Gastrocnemius medialis (tissue), 4 donors: ENCODE data around the gene SLC22A1. TPM values are rescaled to one million over a fixed set of nuclear protein-coding genes. Genes with fewer than 3 reads are reported as not detected.

Experiments
- ATAC-seq, 2 donors: fragments of 150-250 bp; one replicate each; pipeline ENCODE4 v1.9.1; 2016
- DNase-seq, 2 donors: peaks; one replicate each; pipeline ENCODE4 v3.0.0-alpha.2; 2019
- H3K27ac ChIP-seq, 4 donors: fragments of 200-600 bp; sonication (generic); 1 replicate in 1 of 4; 2 replicates in 3 of 4; pipeline ENCODE4 v1.5.1; 2016 to 2018; ENCODE audit warnings: mild to moderate bottlenecking in 2 of 4, moderate library complexity in 1 of 4
- H3K27me3 ChIP-seq, 3 donors: fragments of 200-600 bp; sonication (generic) in 2 of 3; 1 replicate in 1 of 3; 2 replicates in 2 of 3; pipeline versions ENCODE4 v1.5.1 to v1.6.0; 2016 to 2019; ENCODE audit warnings: mild to moderate bottlenecking in 1 of 3, moderate library complexity in 1 of 3
- H3K36me3 ChIP-seq, 2 donors: fragments of 200-600 bp; sonication (generic) in 1 of 2; one replicate each; pipeline ENCODE4 v1.5.1; 2017 to 2018
- H3K4me1 ChIP-seq, 2 donors: fragments of 200-600 bp; sonication (generic) in 1 of 2; one replicate each; pipeline ENCODE4 v1.5.1; 2016 to 2017; ENCODE audit warnings: mild to moderate bottlenecking in 2 of 2
- H3K4me3 ChIP-seq, 4 donors: fragments of 200-600 bp; sonication (generic) in 3 of 4; 1 replicate in 1 of 4; 2 replicates in 3 of 4; pipeline ENCODE4 v1.5.1; 2016 to 2019; ENCODE audit warnings: mild to moderate bottlenecking in 2 of 4
- H3K9me3 ChIP-seq, 3 donors: fragments of 200-600 bp; sonication (generic) in 2 of 3; 1 replicate in 1 of 3; 2 replicates in 2 of 3; pipeline ENCODE4 v1.5.1; 2016 to 2019
- CTCF ChIP-seq, 5 experiments: fragments of 450-650 bp in 3 of 5; fragments of 200-600 bp in 2 of 5; sonication (generic) in 2 of 5; IDR thresholded peaks in 4 of 5; conservative IDR thresholded peaks in 1 of 5; 1 replicate in 4 of 5; 2 replicates in 1 of 5; pipeline ENCODE4 v1.5.1; 2016 to 2019; ENCODE audit warnings: antibody characterized with exemption in 5 of 5, mild to moderate bottlenecking in 3 of 5, moderate library complexity in 3 of 5
- POLR2A ChIP-seq, 2 donors: fragments of 450-650 bp; IDR thresholded peaks; one replicate each; pipeline ENCODE4 v1.6.1; 2017; ENCODE audit warnings: antibody characterized with exemption in 2 of 2, mild to moderate bottlenecking in 2 of 2, moderate library complexity in 2 of 2
- in situ Hi-C, 4 donors: fragments of 200-750 bp; cut with MboI; loops; one replicate each; pipeline versions ENCODE4 v1.15.0 to v1.8.0; 2017; ENCODE audit warnings: low sequenced_read_pairs in 4 of 4
- intact Hi-C: fragments of 100-400 bp; cut with DNase I; formaldehyde crosslinking; loops from one replicate; pipeline ENCODE4 v1.15.1; 2023; ENCODE audit warnings: low total_unique reads
- total RNA-seq, 4 donors: library from RNA; depleted of rRNA; stranded (reverse); fragments of >200 nt; gene quantifications; one replicate each; pipeline versions ENCODE4 v1.1.0 to v1.2.3, GENCODE V29; 2016

Gene SLC22A1
- total RNA-seq, 4 donors from 2014 or later = 0.78 to 1.4 (median 1.1) TPM

DNA sequence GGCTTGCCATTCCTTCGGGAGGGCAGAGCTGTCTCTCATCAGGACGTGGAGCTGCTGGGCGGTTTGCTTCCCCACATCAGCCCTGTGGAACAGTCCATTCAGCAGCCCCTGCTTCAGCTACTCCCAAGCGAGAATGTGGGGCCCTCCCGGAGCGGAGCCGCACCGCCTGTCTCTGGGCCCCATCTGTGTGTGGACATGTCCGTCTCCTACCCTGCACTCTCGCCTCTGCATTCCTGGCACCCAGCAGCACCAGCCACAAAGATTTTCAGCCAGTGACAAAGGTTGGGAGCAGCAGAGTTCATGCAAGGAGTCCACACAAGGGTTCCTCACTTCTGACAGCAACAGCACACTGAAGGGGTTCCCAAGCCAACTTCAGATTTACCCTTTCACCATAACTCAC is 29.0 kb upstream of the SLC22A1 start:
- no peak for ATAC-seq
- Histone ChIP-seq H3K4me1 (no peaks in the 10 kb centered on the region), H3K27me3 (no peaks in the 10 kb centered on the region), H3K27ac (no peak overlapping the region), H3K4me3 (no peak overlapping the region), H3K36me3 (peaks cover 0 to 82% of the 10 kb centered on the region in 2 donors), H3K9me3 (no peaks in the 10 kb centered on the region)
- in situ Hi-C loops (loop anchor here in 1 of 4 donors (25.0 kb wide), 1 partner anchor 230 kb away; no protein-coding TSS in a partner anchor), intact Hi-C loops (no loop called here)
- DNase-seq = no peak
- TF ChIP-seq POLR2A (IDR thresholded peaks at IDR 0.05) (no peak), CTCF (IDR thresholded peaks at IDR 0.05 in 4 of 5, conservative IDR thresholded peaks at IDR 0.05 in 1 of 5) (no peak)

GRCh38 chr6:160093061-160093460 is 28.6 kb upstream of the SLC22A1 start:
- no peak overlapping the region for H3K4me3 ChIP-seq
- in situ Hi-C loops (loop anchor here in 1 of 4 donors (25.0 kb wide), 1 partner anchor 231 kb away; no protein-coding TSS in a partner anchor), intact Hi-C loops (no loop called here)
- no peak overlapping the region for H3K27ac ChIP-seq
- peaks cover 0 to 87% of the 10 kb centered on the region in 2 donors for H3K36me3 ChIP-seq
- H3K27me3 ChIP-seq = no peaks in the 10 kb centered on the region
- TF ChIP-seq CTCF (IDR thresholded peaks at IDR 0.05 in 4 of 5, conservative IDR thresholded peaks at IDR 0.05 in 1 of 5) (no peak), POLR2A (IDR thresholded peaks at IDR 0.05) (no peak)
- no peak for ATAC-seq
- DNase-seq = no peak
- H3K9me3 ChIP-seq = no peaks in the 10 kb centered on the region
- H3K4me1 ChIP-seq = no peaks in the 10 kb centered on the region

GRCh38 chr6:160093946-160094345 is 27.7 kb upstream of the SLC22A1 start:
- in situ Hi-C loops (loop anchor here in 1 of 4 donors (25.0 kb wide), 1 partner anchor 232 kb away; no protein-coding TSS in a partner anchor), intact Hi-C loops (no loop called here)
- H3K36me3 ChIP-seq = peaks cover 0 to 92% of the 10 kb centered on the region in 2 donors
- no peak overlapping the region for H3K4me3 ChIP-seq
- no peak for DNase-seq
- H3K27ac ChIP-seq = no peak overlapping the region
- no peaks in the 10 kb centered on the region for H3K4me1 ChIP-seq
- no peaks in the 10 kb centered on the region for H3K9me3 ChIP-seq
- TF ChIP-seq POLR2A (IDR thresholded peaks at IDR 0.05) (no peak), CTCF (IDR thresholded peaks at IDR 0.05 in 4 of 5, conservative IDR thresholded peaks at IDR 0.05 in 1 of 5) (no peak)
- H3K27me3 ChIP-seq = no peaks in the 10 kb centered on the region
- ATAC-seq = peak in 1 of 2 donors; percentile 19

GRCh38 chr6:160095146-160095845 is 26.3 kb upstream of the SLC22A1 start:
- Histone ChIP-seq H3K27ac (no peak overlapping the region), H3K27me3 (no peaks in the 10 kb centered on the region), H3K9me3 (no peaks in the 10 kb centered on the region), H3K4me1 (no peaks in the 10 kb centered on the region), H3K36me3 (peaks cover 0 to 92% of the 10 kb centered on the region in 2 donors), H3K4me3 (no peak overlapping the region)
- ATAC-seq = no peak
- no peak for DNase-seq
- no peak for TF ChIP-seq POLR2A (IDR thresholded peaks at IDR 0.05)
- no peak for TF ChIP-seq CTCF (IDR thresholded peaks at IDR 0.05 in 4 of 5, conservative IDR thresholded peaks at IDR 0.05 in 1 of 5)
- in situ Hi-C loops = loop anchor here in 1 of 4 donors (25.0 kb wide), 1 partner anchor 233 kb away; no protein-coding TSS in a partner anchor
- intact Hi-C loops = no loop called here
